H1 (cell line): Measurements from ENCODE around the gene SCMH1. TPM values are rescaled to one million over a fixed set of nuclear protein-coding genes. Genes with fewer than 3 reads are reported as not detected.

Experiments
- CTCF ChIA-PET: fragments of 300-600 bp; sonication (Branson Sonifier 250); formaldehyde crosslinking; loops from one replicate; lab custom pipeline; 2021; ENCODE audit not compliant: partially characterized antibody; lab: Charles Lee
- POLR2A ChIA-PET: fragments of 300-600 bp; sonication (Branson Sonifier 250); formaldehyde crosslinking; loops from one replicate; lab custom pipeline; 2021; ENCODE audit warnings: inconsistent platforms; ENCODE audit not compliant: partially characterized antibody; lab: Charles Lee
- DNase-seq, 2 experiments: peaks; one replicate each; pipeline versions ENCODE4 v3.0.0 to v3.0.0-alpha.2; 2010 to 2022; ENCODE audit warnings: low spot score in 2 of 2, low read depth in 1 of 2, mixed read lengths in 1 of 2
- FAIRE-seq: peaks from 2 replicates; lab custom pipeline; 2011; peaks lifted over from hg19 to GRCh38; lab: Jason Lieb, UNC
- H2AFZ ChIP-seq: 2 replicates; pipeline ENCODE4 v1.8.1; 2012; ENCODE audit warnings: low read length, inconsistent platforms
- H2AK5ac ChIP-seq: 2 replicates; pipeline ENCODE4 v1.6.1; 2013; ENCODE audit warnings: low read depth, low read length
- H2BK120ac ChIP-seq: replicated peaks from 2 replicates; pipeline ENCODE3; 2013; ENCODE audit warnings: low read depth, low read length, inconsistent platforms
- H2BK12ac ChIP-seq: 2 replicates; pipeline ENCODE4 v1.6.1; 2013; ENCODE audit warnings: low read depth, low read length
- H2BK15ac ChIP-seq: 2 replicates; pipeline ENCODE4 v1.6.1; 2013; ENCODE audit warnings: low read length
- H2BK20ac ChIP-seq: 2 replicates; pipeline ENCODE4 v1.6.1; 2013; ENCODE audit warnings: low read length
- H2BK5ac ChIP-seq: 2 replicates; pipeline ENCODE4 v1.6.1; 2013; ENCODE audit warnings: low read depth, low read length
- H3K14ac ChIP-seq: 2 replicates; pipeline ENCODE4 v1.6.1; 2013; ENCODE audit warnings: inconsistent platforms; ENCODE audit not compliant: insufficient read length
- H3K18ac ChIP-seq: 2 replicates; pipeline ENCODE4 v1.6.1; 2013; ENCODE audit warnings: low read length; ENCODE audit errors: extremely low read depth
- H3K23ac ChIP-seq: 2 replicates; pipeline ENCODE4 v1.6.1; 2013; ENCODE audit warnings: inconsistent platforms; ENCODE audit not compliant: insufficient read length
- H3K23me2 ChIP-seq: 2 replicates; pipeline ENCODE4 v1.6.1; 2013; ENCODE audit warnings: low read depth, low read length
- H3K27ac ChIP-seq: 2 replicates; pipeline ENCODE4 v1.6.1; 2011; ENCODE audit warnings: low read depth, low read length, inconsistent platforms
- H3K27me3 ChIP-seq, 4 experiments: replicated peaks in 1 of 4; 1 replicate in 1 of 4; 2 replicates in 3 of 4; pipeline versions ENCODE4 v1.6.1 to v1.8.1; 2011 to 2013; ENCODE audit warnings: low read length in 3 of 4, mild to moderate bottlenecking in 3 of 4, inconsistent platforms in 2 of 4, mixed read lengths in 2 of 4, moderate library complexity in 1 of 4; ENCODE audit not compliant: control insufficient read depth in 3 of 4, insufficient read depth in 3 of 4; ENCODE audit errors: extremely low read depth in 1 of 4
- H3K36me3 ChIP-seq, 4 experiments: 2 replicates each; pipeline versions ENCODE4 v1.6.1 to v1.8.1; 2011 to 2013; ENCODE audit warnings: mild to moderate bottlenecking in 4 of 4, low read length in 3 of 4, moderate library complexity in 2 of 4, control low read depth in 1 of 4, inconsistent platforms in 1 of 4; ENCODE audit not compliant: insufficient read depth in 4 of 4, control insufficient read depth in 2 of 4
- H3K4ac ChIP-seq: replicated peaks from 2 replicates; pipeline ENCODE3; 2013; ENCODE audit warnings: low read length, low read depth, mixed read lengths, inconsistent platforms; ENCODE audit not compliant: insufficient read length
- H3K4me1 ChIP-seq, 4 experiments: replicated peaks in 1 of 4; 1 replicate in 1 of 4; 2 replicates in 3 of 4; pipeline versions ENCODE4 v1.6.1 to v1.8.1; 2011 to 2013; ENCODE audit warnings: low read length in 3 of 4, inconsistent platforms in 2 of 4, mixed read lengths in 1 of 4; ENCODE audit not compliant: insufficient read depth in 4 of 4, control insufficient read depth in 3 of 4
- H3K4me2 ChIP-seq, 2 experiments: 2 replicates each; pipeline versions ENCODE4 v1.6.1 to v1.8.1; 2011 to 2013; ENCODE audit warnings: low read depth in 2 of 2, low read length in 2 of 2, control low read depth in 1 of 2, inconsistent platforms in 1 of 2, mild to moderate bottlenecking in 1 of 2; ENCODE audit not compliant: insufficient read depth in 1 of 2
- H3K4me3 ChIP-seq, 4 experiments: fragments of 200-600, 300-600 bp in 1 of 4; sonication (generic), shearing (Covaris generic), sonication (Bioruptor Twin) in 1 of 4; 2 replicates each; pipeline versions ENCODE4 v1.5.1 to v1.8.1; 2011 to 2016; ENCODE audit warnings: low read length in 4 of 4, low read depth in 3 of 4, control low read depth in 2 of 4, inconsistent platforms in 2 of 4, mild to moderate bottlenecking in 2 of 4, mixed read lengths in 1 of 4, moderate library complexity in 1 of 4; ENCODE audit not compliant: insufficient read depth in 2 of 4; ENCODE audit errors: extremely low read depth in 1 of 4
- H3K56ac ChIP-seq: replicated peaks from 2 replicates; pipeline ENCODE3; 2013; ENCODE audit warnings: low read depth, mild to moderate bottlenecking, mixed read lengths, low read length, inconsistent platforms; ENCODE audit not compliant: insufficient read length
- H3K79me1 ChIP-seq: 2 replicates; pipeline ENCODE4 v1.6.1; 2013; ENCODE audit warnings: low read depth, low read length, control low read depth
- H3K79me2 ChIP-seq, 2 experiments: 2 replicates each; pipeline versions ENCODE4 v1.6.1 to v1.8.1; 2012 to 2013; ENCODE audit warnings: low read length in 2 of 2, mild to moderate bottlenecking in 2 of 2, inconsistent platforms in 1 of 2; ENCODE audit not compliant: insufficient read depth in 2 of 2, control insufficient read depth in 1 of 2
- H3K9ac ChIP-seq, 4 experiments: replicated peaks in 1 of 4; 1 replicate in 1 of 4; 2 replicates in 3 of 4; pipeline versions ENCODE4 v1.6.1 to v1.8.1; 2011 to 2013; ENCODE audit warnings: low read depth in 3 of 4, low read length in 3 of 4, control low read depth in 2 of 4, mild to moderate bottlenecking in 2 of 4, moderate library complexity in 2 of 4, inconsistent platforms in 1 of 4; ENCODE audit errors: extremely low read depth in 1 of 4
- H3K9me3 ChIP-seq, 2 experiments: 2 replicates each; pipeline versions ENCODE4 v1.6.1 to v1.8.1; 2012 to 2013; ENCODE audit warnings: mild to moderate bottlenecking in 2 of 2, moderate library complexity in 2 of 2, control low read depth in 1 of 2, inconsistent platforms in 1 of 2, low read depth in 1 of 2, low read length in 1 of 2, mixed read lengths in 1 of 2; ENCODE audit not compliant: insufficient read depth in 2 of 2
- H4K20me1 ChIP-seq, 2 experiments: replicated peaks in 1 of 2; 2 replicates each; pipeline versions ENCODE3 to v1.8.1; 2011 to 2013; ENCODE audit warnings: inconsistent platforms in 2 of 2, low read length in 2 of 2, mild to moderate bottlenecking in 1 of 2; ENCODE audit not compliant: insufficient read depth in 2 of 2, control insufficient read depth in 1 of 2
- H4K5ac ChIP-seq: 2 replicates; pipeline ENCODE4 v1.6.1; 2013; ENCODE audit warnings: low read length, low read depth, mixed read lengths, inconsistent platforms; ENCODE audit not compliant: insufficient read length
- H4K8ac ChIP-seq: 2 replicates; pipeline ENCODE4 v1.8.0; 2013; ENCODE audit warnings: mild to moderate bottlenecking, moderate library complexity, low read length, inconsistent platforms; ENCODE audit not compliant: insufficient read depth; ENCODE audit errors: extremely low read depth
- H4K91ac ChIP-seq: replicated peaks from 2 replicates; pipeline ENCODE3; 2013; ENCODE audit warnings: low read length, mixed read lengths, inconsistent platforms; ENCODE audit not compliant: insufficient read length
- BRCA1 ChIP-seq: IDR thresholded peaks from 2 replicates; pipeline ENCODE4 v1.6.1; 2012; ENCODE audit warnings: low read depth, low read length, improper control_type of control experiment
- MAX ChIP-seq: IDR thresholded peaks from 2 replicates; pipeline ENCODE4 v1.6.1; 2012; ENCODE audit warnings: inconsistent platforms
- WGBS, 2 experiments: shearing (Covaris generic) in 1 of 2; methylation state at CpG; one replicate each; pipeline versions ENCODE4 v1.1.6 to v1.1.7; 2013 to 2015; ENCODE audit warnings: low lambda C conversion rate in 2 of 2, mixed read lengths in 2 of 2, inconsistent platforms in 1 of 2, low coverage in 1 of 2, missing lambda C conversion rate in 1 of 2; ENCODE audit not compliant: insufficient replicate concordance in 2 of 2, insufficient coverage in 1 of 2, insufficient read length in 1 of 2; ENCODE audit errors: extremely low coverage in 1 of 2, missing lambda C conversion rate in 1 of 2; 5-methylcytosine and 5-hydroxymethylcytosine counted together
- polyA plus RNA-seq, 7 experiments: library from polyadenylated mRNA; depleted of rRNA in 3 of 7; stranded (reverse) in 5 of 7; unstranded in 2 of 7; fragments of >200 nt in 5 of 7; fragments of 200-250 nt in 2 of 7; gene quantifications; 1 replicate in 5 of 7; 2 replicates in 1 of 7; 4 replicates in 1 of 7; pipeline versions ENCODE4 v1.2.1 to v1.2.3, GENCODE V29; 2011 to 2013; ENCODE audit warnings: missing spikeins in 2 of 7, mixed read lengths in 2 of 7
- total RNA-seq: library from RNA; stranded (reverse); fragmentation: NEBNext Ultra II Directional; extraction: Animal tissue kit (Norgen Biotek cat#: 25700); gene quantifications from 2 replicates; pipeline ENCODE4 v1.2.1, GENCODE V29; 2021

The SCMH1 gene
- total and polyA plus RNA-seq, 2 of the 8 experiments (the other 6 are each of a cell fraction or from before 2014, with no cell fraction given): 16.6 to 30.7 TPM

GRCh38 chr1:41053316-41053715, 188.8 kb downstream of the SCMH1 start:
- Histone ChIP-seq H3K4me1 (no peaks in the 10 kb centered on the region), H3K56ac (no peak overlapping the region), H4K91ac (no peak overlapping the region), H3K27ac (no peak overlapping the region), H3K23ac (no peak overlapping the region), H2BK15ac (no peak overlapping the region), H3K14ac (no peak overlapping the region), H4K5ac (no peak overlapping the region)
- POLR2A ChIA-PET: no interaction called here
- CTCF ChIA-PET: no interaction called here
- TF ChIP-seq BRCA1 (no peak), MAX (peak; percentile 70)
- TF ChIP-seq, all 59 proteins: peak for 1
- Histone ChIP-seq H3K4me2 (no peak overlapping the region), H2BK12ac (no peak overlapping the region), H3K36me3 (peaks cover 0 to 2% (median 0%) of the 10 kb centered on the region in 4 experiments; a peak in 1 of 8 replicates), H3K23me2 (no peaks in the 10 kb centered on the region), H4K20me1 (no peaks in the 10 kb centered on the region), H3K4me3 (no peak overlapping the region), H2AK5ac (no peak overlapping the region), H3K9ac (no peak overlapping the region), H3K79me2 (no peaks in the 10 kb centered on the region), H3K18ac (no peak overlapping the region), H4K8ac (no peak overlapping the region), H3K79me1 (no peaks in the 10 kb centered on the region), H2BK20ac (no peak overlapping the region), H2AFZ (no peak overlapping the region), H3K4ac (no peak overlapping the region), H3K9me3 (no peaks in the 10 kb centered on the region), H2BK5ac (no peak overlapping the region), H2BK120ac (no peak overlapping the region), H3K27me3 (no peaks in the 10 kb centered on the region)
- DNase-seq (no peak), FAIRE-seq (no peak)
- 66% methylated on average over 2 of the region's 2 CpGs; no CpG with 5 or more reads in 1 of the 2 experiments for WGBS, 2 experiments
